Posterior cingulate gyrus (tissue), 11 donors: Measurements from ENCODE around the gene COL20A1.

ENCODE experiments used
- DNase-seq, 10 donors: peaks; one replicate each; pipeline versions ENCODE4 v3.0.0 to v3.0.0-alpha.2; 2020 to 2021; ENCODE audit warnings: mixed read lengths in 3 of 10
- intact Hi-C: fragments of 100-400 bp; cut with DNase I; formaldehyde crosslinking; loops from one replicate; pipeline ENCODE4 v1.15.1; 2023

Gene COL20A1

DNA sequence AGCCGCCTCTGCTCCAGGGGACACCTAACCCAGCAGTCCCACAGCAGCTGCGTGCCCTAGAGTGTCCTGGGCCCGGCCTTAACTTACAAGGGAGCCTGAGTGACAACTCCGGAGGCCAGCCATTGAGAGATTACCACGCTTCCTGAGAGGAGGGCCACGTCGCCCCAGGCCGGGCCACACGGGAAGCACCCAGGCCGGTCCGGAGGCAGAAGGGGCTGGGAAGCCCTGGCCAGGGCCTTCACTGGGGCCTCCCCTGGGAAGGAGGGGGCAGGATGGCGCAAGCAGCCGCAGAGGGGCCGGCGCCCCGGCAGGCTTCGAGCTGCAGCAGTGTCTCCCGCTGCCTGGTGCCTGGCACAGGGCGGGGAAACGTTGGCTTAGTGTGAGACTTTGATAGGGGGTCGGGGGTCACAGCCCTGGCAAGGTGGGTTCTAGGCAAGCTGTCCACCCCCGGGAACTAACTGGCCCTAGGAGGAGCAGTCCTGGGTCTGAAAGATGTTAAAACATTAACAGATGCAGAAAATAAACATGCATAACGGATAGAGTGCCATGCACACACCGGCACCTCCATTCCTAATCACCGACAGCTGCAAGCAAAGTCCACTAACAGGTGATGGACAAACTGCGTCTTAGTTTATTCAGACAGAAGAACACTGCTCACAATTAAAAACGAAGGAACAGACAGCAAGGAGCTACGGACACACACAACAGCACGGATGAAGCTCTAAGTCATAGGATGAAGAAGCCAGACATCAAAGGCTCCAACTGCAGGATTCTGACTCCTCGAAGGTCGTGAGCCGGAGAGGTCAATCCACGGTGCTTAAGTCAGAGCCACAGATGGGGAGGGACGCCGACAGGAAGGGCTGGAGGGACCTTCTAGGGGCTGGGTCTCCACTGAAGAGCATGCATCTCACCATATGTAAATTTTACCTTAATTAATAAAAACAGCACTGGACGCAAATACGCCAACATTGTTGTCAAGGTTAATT lies 50.8 kb downstream of the COL20A1 start:
- intact Hi-C loops = loop anchor here (5.0 kb wide), 1 partner anchor 169 kb away; no protein-coding TSS in a partner anchor
- peak in 2 of 10 donors; percentile 64 to 75 for DNase-seq

DNA sequence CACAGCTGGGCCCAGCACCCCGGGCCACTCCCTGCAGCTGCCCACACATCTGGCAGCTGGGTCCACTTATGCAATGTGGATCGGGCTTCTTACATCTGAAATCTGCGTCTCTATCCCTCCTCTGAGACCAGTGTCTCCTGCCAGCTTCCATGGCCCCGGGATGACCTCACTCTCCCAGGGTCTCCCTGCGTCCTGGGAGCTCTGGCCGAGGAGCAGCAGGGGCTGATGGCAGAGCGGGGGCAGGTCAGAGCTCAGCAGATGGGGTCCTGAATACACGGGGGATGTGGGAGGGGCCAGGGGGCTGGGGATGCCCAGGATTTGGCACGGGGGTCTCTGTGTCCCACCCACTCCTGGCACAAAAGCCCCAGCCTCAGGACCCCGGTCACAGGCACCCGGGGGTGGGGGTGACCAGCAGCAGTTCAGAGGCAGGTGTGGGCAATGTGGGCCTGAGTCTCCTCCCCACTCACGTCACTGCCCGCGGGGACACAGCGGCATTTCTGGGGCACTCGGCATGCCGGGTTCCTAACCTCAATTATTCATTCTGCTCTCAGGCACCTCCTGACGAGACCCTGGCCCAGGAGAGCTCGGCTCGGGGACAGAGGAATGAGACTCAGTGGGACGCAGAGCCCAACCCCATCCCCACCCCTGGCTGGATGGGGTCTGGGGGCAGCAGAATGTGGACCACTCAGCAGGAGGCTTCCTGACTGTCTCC lies 51.8 kb downstream of the COL20A1 start:
- peak in 2 of 10 donors; percentile 76 to 77 for DNase-seq
- intact Hi-C loops = loop anchor here (5.0 kb wide), 1 partner anchor 168 kb away; no protein-coding TSS in a partner anchor

DNA sequence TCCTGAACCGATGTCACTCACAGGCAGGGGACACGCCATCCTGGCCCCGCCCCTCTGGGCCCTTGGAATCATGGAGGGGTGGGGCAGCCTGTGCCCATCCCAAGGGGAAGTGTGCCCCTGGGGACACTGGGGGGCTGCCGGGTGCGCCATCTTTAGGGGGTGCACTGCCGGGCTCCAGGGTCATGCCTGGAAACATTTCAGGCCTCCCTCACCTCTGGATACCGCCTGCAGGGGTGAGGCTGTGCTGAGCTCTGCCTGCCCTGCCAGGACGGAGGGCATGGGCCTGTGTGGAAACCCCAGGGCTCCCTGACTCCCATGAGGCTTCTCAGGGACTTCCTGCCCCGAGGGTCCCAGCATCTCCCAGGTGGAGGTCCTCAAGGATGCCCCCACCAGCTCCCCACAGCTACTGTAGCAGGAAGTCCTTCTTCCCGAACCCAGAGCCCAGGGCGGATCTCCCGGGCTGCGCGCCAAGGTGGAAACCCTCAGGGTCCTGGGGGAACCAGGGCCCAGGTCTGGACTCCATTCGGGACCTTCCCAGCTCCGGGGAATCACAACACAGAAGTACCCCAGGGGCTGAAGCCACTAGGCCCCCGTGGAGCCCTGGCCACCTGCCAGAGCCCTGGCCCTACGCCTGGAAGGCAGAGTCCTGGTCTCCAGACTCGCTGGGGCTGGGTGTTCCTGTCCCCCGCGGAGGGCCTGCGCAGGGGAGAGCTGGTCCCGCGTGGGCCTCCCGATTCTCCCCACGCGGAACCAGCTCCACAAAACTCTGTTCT lies 52.5 kb downstream of the COL20A1 start:
- intact Hi-C loops = no loop called here

DNA sequence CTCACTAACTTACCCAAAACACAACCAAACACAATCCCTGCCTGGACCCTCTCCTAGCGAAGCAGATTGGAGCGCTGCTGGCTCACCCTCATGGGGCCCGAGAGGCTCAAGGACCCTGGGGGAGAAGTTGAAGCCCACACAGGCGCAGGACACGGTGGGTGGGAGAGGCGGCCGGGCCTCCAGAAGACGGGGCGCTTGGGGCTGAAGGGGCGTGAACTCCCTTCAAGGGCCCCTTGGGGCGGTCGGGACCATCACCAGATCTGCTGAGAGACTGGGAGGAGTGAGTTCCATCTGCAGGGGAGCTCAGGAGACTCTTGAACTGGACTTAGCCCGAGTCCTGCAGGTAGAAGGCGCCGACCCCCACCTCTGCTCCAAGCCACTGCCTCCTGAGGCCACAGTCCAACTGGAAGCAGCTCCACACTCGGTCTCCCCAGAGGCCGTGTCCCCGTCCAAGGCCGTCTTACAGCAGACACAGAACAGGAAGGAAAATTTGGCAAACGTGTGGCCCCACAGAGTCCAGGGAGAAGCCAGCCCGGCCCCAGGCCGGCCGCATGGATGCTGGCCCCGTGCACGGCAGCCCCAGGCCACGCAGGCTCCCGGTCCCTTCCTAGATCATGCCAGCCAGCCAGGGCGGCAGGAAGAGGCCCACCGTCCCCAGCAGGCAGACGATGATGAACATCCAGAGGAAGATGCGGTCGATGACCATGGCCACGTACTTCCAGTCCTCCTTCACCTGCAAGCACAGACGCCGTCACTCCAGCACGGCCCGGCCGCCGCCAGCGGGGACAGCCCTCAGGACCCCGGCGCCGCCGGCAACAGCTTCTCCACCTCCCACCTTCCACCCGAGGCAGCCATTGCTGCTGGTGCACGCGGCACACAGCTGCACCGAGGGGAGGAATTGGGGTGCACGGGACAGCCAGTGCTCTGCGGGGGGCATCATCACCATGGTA lies 53.4 kb downstream of the COL20A1 start:
- intact Hi-C loops = no loop called here
- peak in 2 of 10 donors; percentile 66 to 71 for DNase-seq

More for the DNA sequence above, 52.5 kb downstream of the COL20A1 start:
- DNase-seq = peak in 2 of 10 donors; percentile 72 to 86

DNA sequence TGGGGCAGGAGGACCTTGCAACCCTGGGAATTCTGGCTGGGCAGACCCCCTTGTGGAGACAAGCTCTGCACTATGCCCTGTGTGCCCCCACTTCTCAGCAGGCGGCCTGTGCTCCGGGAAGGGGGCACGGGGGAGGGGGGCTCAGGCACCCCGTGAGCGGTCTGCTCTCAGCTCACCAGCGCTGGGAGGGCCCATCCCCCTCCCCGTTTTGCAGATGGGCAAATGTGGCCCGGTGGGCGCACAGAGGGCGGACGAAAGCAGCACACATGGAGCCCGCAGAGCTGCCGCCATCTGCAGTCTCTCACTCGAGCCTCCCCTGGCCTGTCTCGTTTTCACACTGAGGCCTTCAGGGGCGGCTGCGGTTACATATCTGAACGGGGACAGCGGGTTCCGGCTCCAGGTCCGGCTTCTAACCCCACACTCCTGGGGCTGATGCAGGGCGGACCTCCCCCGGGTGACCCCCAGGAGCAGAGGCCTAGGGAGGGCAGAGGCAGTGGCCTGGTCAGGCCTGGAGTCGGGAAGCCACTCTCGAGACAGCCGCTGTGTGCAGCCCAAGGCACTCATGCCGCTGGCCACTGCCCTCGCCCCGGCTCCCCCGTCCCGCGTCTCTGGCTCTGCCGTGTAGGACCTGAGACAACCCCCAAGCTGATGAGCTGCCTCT lies 54.2 kb downstream of the COL20A1 start:
- intact Hi-C loops = no loop called here
- DNase-seq = peak in 2 of 10 donors; percentile 70 to 75

DNA sequence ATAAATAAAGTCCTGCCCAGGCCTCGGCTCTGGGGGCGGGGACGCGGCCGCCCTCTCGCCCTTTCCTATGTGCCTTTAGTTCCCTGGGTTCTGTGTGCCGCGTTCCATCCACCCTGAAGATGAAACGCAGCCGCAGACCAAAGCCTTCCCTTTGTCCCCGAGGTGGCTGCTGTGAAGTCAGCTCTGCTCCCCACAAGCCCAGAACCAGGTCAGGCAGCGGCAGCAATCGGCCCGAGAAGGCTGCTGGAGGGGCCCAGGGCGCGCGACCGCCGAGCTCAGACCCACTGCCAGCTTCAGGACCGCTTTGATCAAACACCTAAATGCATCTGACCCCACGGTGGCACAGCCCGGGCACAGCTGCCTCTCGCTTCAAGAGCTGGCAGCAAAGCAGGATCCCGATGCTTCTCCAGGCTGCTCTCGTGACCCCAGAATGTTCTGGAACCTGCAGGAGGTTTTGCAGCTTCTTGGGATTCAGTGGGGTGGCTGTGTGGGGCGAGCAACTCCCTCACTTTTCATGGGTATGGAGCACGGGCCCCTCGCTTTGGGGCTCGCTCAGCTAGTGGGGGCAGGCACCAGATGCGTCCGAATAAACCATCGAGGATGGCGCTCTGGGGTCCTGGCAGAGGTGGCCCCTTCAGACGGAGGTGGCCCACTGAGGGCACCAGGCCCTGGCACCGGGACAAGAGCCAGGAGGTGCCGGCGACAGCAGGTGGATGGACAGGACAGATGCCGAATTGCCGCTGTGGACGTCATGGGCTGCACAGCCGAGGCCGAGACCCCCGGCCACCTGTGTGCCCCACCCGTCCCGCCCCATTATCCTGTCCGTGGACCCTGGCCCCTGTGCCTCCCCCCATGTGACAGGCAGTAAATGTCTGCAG lies 55.2 kb downstream of the COL20A1 start:
- intact Hi-C loops = no loop called here

DNA sequence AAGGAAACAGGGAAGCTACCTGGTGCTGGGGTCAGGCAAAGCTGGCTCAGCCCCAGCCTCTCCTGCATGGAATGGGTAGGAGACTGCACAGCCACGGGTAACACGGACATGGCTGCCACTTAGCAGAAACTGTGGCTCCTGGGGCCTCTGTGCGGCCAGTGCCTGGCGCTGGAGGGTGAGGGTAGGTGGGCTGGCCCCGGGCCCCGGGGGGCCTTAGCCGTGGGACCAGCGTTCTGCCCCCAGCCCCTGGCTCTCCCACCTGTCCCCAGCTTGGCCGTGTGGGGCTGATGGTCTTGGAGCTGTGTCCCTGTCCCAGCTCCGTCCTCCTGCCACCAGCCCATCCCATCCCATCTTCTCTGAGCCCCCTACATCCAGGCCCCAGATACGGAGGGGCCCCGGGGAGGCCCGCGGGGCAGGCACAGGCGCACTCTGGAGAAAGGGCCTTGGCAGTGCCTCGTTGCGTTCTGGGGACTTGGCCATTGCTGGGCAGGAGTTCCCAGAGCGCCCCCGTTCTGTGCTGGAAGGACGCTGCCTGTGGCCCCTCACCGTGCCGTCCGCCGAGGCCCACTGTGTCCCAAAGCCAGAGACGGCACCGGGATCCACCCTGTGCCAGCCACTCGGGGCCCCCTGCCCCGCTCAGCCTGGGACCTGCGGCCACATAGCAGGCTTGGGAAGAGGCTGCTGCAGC lies 56.0 kb downstream of the COL20A1 start:
- peak in 1 of 10 donors; percentile 72 for DNase-seq
- intact Hi-C loops = no loop called here

More for the DNA sequence above, 55.2 kb downstream of the COL20A1 start:
- DNase-seq = peak in 2 of 10 donors; percentile 70 to 79

DNA sequence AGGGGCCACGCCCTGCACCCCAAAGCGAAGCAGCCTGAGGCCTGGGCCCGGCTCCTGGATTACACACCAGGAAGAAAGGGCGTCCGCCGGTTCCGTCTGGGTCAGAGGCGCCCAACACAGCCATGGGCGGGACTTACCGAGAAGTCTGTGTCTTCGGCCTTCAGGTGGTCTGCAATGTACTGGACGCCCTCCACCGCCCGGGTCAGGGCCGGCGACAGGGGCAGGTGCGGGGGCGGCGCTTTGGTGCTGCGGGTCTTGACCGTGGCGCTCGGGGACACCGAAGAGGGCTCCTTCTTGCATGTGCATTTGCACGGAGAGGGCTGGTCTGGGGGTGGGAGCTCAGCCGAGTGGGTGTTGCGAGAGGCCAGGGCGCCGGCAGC lies 56.5 kb downstream of the COL20A1 start:
- intact Hi-C loops = no loop called here
- DNase-seq = peak in 1 of 10 donors; percentile 88

DNA sequence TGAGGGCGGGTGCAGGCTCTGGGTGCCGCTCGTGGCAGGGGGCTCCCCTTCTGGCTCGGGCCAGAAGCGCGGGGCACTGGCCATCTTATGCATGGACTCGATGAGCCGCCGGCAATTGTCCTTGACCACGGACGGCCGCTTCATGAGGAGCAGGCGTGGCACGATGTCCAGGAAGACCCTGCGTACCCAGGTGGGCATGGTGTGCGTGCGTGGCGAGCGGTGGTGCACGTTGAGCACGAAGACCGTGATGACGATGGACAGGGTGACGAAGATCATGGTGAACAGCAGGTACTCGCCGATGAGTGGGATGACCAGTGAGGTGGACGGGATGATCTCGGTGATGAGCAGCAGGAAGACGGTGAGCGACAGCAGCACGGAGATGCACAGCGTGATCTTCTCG lies 57.2 kb downstream of the COL20A1 start:
- peak in 1 of 10 donors; percentile 71 for DNase-seq
- intact Hi-C loops = no loop called here

DNA sequence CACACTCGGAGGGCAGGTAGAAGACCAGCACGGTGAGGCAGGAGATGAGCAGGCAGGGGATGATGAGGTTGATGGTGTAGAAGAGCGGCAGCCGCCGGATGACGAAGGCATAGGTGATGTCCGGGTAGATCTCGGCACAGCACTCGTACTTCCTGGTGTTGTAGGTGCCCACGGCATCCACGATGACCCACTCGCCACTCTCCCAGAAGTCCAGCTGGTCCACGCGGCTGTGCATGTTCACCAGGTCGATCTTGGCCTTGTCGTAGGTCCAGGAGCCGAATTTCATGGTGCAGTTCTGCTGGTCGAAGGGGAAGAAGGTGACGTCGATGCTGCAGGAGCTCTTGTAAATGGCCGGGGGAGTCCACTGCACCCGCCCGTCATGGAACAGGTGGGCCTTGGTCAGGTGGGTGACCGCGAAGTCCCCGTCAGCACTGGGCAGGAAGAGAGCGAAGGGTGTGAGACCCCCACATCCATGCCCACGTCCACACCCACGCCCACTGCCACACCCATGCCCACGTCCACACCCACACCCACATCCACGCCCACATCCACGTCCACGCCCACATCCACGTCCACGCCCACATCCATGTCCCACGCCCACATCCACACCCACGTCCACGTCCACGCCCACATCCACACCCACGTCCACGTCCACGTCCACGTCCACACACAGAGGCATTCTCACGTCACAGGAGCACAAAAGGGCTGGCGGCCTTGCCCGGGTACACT lies 57.8 kb downstream of the COL20A1 start:
- peak in 1 of 10 donors; percentile 70 for DNase-seq
- intact Hi-C loops = no loop called here

DNA sequence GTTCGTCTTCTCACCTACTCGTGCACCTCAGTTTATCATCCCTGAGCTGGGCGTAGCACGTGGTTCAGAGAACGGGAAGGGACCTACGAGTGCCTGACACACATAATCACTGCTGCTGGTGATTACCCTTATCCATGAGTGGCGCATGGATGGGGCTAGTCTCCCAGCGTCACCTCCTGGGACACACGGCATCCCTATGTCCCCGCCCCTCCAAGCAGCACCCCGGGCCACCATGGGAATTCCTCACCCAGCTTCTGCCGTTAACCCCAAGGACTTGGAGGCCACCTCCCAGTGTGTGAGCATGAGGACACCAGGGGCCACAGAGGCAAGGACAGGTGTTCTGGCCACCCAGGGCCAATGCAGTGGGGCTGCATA lies 58.3 kb downstream of the COL20A1 start:
- intact Hi-C loops = no loop called here
- DNase-seq = peak in 1 of 10 donors; percentile 72

DNA sequence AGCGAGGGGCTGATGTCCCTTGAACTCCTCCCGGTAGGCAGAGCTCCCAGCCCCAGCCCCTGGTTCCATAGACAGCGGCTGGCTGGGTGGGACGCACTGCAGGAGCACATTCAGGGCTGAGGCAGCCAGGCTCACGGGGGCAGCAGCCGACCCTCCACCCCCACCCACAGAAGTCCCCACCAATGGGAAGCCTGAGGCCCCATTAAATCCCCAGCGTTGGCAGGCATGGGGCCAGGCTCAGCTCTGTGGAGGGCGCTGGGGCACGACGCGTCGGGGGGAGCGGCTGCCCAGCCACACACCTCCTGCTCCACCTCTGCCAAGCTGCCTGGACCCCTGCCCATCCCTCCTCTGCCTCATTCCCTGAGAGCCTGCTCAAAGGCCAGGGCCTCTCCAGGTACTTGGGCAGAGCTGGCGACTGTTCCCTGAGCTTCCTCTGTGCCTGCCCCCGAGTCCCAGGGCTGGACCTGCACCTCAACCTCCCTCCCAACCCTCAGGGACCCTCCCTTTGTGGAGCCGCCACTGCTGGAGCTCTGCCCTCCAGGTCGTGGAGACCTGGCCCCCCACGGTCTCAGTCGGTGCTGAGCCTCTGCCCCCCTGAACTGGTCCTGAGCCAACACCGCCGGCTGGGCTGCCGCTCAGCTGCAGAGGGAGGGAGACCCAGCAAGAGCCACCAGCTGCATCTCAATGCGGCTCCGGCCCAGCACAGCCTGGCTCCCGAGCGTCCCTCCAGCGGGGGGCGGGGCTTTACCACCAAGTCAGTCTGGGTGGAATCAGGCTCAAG lies 59.0 kb downstream of the COL20A1 start:
- intact Hi-C loops = no loop called here
- peak; percentile 50 to 96 (median 72) for DNase-seq

DNA sequence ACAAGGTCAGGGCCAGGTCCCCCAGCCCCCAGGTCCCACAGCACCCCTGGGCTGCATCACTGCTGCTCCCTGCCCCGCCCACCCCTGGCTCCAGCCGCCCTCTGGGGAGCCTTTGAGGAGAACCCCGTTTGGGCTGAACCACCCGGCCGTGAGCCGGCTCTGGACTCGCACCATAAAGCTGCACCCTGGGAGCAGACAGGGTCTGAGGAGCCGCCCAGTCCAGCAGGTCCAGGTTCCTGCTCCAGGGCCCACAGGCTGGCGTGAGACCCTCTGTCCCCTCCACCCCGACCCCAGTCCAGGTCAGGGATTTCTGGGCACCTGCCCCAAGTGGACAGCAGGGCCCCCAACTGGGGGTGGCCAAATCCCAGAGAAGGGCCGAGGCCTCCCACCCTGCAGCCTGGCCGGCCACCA lies 59.8 kb downstream of the COL20A1 start:
- peak in 1 of 10 donors; percentile 84 for DNase-seq
- intact Hi-C loops = no loop called here

DNA sequence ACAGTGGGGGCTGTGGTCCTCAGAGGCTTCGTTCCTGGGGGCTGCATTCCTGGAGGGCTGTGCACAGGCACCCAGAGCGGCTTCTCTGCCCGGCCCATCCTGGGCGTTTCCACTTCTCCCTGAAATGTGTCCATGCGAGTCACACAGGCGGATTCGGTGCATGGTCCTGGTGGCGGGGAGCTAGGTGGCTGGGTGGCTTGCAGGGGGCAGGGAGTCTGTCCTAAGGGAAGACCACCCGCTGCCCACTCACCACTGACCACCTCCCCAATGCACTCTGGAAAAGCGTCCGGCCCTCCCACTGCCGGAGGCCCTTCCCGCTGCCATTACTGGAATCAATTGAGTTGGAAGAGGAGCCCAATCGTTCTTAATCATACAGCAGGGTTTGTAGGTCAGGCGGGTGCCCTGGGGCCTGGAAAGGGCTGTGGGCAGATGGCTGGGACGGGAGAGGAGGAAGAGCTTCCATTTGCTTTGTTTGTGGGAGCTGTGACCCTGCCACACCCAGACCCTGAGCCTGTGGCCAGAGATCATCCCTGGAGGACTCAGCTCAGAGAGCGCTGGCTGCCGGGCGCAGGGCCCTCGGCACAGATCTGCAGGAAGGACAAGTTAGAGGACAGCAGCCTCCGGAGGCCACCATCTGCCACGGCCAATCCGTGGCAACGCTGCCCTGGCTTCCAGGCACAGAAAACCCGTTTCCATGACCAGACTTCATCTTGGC lies 61.8 kb downstream of the COL20A1 start:
- peak in 1 of 10 donors; percentile 78 for DNase-seq
- intact Hi-C loops = no loop called here

DNA sequence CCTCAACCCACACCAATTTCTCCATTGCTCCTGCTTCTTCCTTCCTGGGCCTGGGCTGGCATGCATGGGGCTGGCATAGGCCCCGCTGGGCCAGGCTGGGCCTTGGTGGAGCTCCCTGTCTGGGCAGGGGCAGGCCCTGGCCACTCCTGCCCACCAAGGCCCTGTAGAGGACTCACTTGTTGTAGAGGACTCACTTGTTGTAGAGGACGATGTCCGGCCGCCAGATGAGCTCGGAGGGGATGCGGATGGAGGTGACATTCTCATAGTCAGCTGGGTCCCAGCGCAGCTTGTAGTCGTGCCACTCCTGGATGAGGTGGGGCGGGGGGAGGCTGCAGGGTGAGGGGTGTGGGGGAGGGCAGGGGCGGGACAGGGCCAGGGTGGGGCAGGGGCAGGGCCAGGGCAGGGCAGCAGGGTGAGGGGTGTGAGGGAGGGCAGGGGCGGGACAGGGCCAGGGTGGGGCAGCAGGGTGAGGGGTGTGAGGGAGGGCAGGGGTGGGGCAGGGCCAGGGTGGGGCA lies 62.9 kb downstream of the COL20A1 start:
- intact Hi-C loops = no loop called here
- DNase-seq = peak in 1 of 10 donors; percentile 79
